ENCODE data around the gene GLRB. TPM values are rescaled to one million over a fixed set of nuclear protein-coding genes. Genes with fewer than 3 reads are reported as not detected.

The GLRB gene
- total RNA-seq, 2 donors from 2014 or later, result 7.9 to 9.7 TPM

- H3K27me3 ChIP-seq (replicated peaks; ENCODE audit: insufficient read depth), result no peaks in the 10 kb centered on the region
- ATAC-seq (ENCODE audit: insufficient number of reproducible peaks, low FRiP score, low read depth) (no peak), DNase-seq (ENCODE audit: low spot score) (no peak)
- H3K9me3 ChIP-seq, result no peaks in the 10 kb centered on the region
- no peaks in the 10 kb centered on the region for H3K4me1 ChIP-seq (ENCODE audit: control insufficient read depth in 1 of 2, low read depth in 2 of 2)
- no peak overlapping the region for H3K27ac ChIP-seq
- H3K4me3 ChIP-seq, result no peak overlapping the region
- no peaks in the 10 kb centered on the region for H3K36me3 ChIP-seq
- TF ChIP-seq, protein P1, sequence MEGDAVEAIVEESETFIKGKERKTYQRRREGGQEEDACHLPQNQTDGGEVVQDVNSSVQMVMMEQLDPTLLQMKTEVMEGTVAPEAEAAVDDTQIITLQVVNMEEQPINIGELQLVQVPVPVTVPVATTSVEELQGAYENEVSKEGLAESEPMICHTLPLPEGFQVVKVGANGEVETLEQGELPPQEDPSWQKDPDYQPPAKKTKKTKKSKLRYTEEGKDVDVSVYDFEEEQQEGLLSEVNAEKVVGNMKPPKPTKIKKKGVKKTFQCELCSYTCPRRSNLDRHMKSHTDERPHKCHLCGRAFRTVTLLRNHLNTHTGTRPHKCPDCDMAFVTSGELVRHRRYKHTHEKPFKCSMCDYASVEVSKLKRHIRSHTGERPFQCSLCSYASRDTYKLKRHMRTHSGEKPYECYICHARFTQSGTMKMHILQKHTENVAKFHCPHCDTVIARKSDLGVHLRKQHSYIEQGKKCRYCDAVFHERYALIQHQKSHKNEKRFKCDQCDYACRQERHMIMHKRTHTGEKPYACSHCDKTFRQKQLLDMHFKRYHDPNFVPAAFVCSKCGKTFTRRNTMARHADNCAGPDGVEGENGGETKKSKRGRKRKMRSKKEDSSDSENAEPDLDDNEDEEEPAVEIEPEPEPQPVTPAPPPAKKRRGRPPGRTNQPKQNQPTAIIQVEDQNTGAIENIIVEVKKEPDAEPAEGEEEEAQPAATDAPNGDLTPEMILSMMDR (IDR thresholded peaks at IDR 0.05), result no peak
Observed at GRCh38 chr4:157096439-157096838, 20.5 kb downstream of the GLRB start.

- TF ChIP-seq, protein P1 (IDR thresholded peaks at IDR 0.05), result no peak
- ATAC-seq (ENCODE audit: insufficient number of reproducible peaks, low FRiP score, low read depth) (no peak), DNase-seq (ENCODE audit: low spot score) (no peak)
- Histone ChIP-seq H3K27me3 (replicated peaks; ENCODE audit: insufficient read depth) (no peaks in the 10 kb centered on the region), H3K4me1 (ENCODE audit: control insufficient read depth in 1 of 2, low read depth in 2 of 2) (no peaks in the 10 kb centered on the region), H3K36me3 (no peaks in the 10 kb centered on the region), H3K9me3 (no peaks in the 10 kb centered on the region), H3K27ac (no peak overlapping the region), H3K4me3 (no peak overlapping the region)
Observed at GRCh38 chr4:157099506-157099905, 23.6 kb downstream of the GLRB start.

DNA sequence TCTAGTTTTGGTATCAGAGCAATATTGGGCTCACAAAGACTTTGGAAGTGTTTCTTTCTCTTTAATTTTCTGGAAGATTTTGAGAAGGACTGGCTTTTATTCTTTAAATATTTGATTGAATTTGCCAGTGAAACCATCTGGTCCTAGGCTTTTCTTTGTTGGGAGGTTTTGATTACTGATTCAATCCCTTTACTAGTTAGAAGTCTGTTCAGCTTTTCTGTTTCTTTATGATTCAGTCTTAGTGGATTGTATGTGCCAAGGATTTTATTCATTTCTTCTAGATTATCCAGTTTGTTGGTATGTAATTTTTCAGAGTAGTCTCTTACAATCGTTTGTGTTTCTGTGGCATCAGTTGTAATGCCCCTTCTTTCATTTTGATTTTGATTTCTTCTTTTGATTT lies 28.6 kb downstream of the GLRB start:
- no peaks in the 10 kb centered on the region for H3K27me3 ChIP-seq (replicated peaks; ENCODE audit: insufficient read depth)
- no peak overlapping the region for H3K27ac ChIP-seq
- H3K36me3 ChIP-seq, result no peaks in the 10 kb centered on the region
- ATAC-seq (ENCODE audit: insufficient number of reproducible peaks, low FRiP score, low read depth), result no peak
- H3K4me3 ChIP-seq, result no peak overlapping the region
- DNase-seq (ENCODE audit: low spot score), result no peak
- H3K4me1 ChIP-seq (ENCODE audit: control insufficient read depth in 1 of 2, low read depth in 2 of 2), result no peaks in the 10 kb centered on the region
- peaks cover 5% of the 10 kb centered on the region for H3K9me3 ChIP-seq
- TF ChIP-seq, protein P1 (IDR thresholded peaks at IDR 0.05), result no peak

- TF ChIP-seq, protein P1 (IDR thresholded peaks at IDR 0.05), result no peak
- ATAC-seq (ENCODE audit: insufficient number of reproducible peaks, low FRiP score, low read depth) (no peak), DNase-seq (ENCODE audit: low spot score) (no peak)
- Histone ChIP-seq H3K9me3 (no peaks in the 10 kb centered on the region), H3K4me1 (ENCODE audit: control insufficient read depth in 1 of 2, low read depth in 2 of 2) (peaks cover 0 to 8% of the 10 kb centered on the region in 2 donors), H3K4me3 (no peak overlapping the region), H3K36me3 (no peaks in the 10 kb centered on the region), H3K27me3 (replicated peaks; ENCODE audit: insufficient read depth) (no peaks in the 10 kb centered on the region), H3K27ac (no peak overlapping the region)
Observed at GRCh38 chr4:157114671-157115070, 38.7 kb downstream of the GLRB start.

DNA sequence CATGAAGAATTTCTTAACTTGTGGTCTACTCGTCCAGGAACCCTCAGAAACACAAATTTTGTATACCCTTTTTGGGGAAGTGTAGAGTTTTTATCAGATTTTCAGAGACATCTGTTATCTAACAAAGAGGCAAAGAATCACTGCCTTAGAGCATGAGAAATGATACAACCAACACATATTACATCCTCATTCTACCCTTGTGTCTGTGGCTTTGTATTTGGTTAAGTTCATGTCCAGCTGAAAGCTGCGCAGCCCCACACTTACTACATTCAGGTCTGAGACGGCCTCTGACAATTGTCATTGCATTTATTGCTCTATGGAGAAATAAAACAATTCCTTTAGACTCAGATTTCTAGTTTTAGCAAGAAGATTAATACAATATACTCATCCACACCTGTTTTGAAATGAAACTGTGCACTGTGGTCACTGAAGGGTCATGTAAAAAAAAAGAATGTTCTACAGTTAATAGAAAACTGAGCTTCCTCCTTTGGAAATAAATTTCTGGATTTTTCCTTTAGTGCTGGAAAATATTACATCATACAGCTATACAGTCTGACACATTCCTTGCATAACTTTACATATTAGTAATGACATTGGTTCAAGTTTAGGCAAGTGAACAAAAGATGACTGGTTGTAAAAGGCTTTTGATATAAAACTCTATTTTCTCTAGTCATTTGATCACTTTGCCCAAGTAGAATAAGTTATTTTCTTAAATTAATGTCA lies 39.8 kb downstream of the GLRB start:
- no peak for DNase-seq (ENCODE audit: low spot score)
- Histone ChIP-seq H3K4me1 (ENCODE audit: control insufficient read depth in 1 of 2, low read depth in 2 of 2) (peaks cover 0 to 8% of the 10 kb centered on the region in 2 donors), H3K4me3 (no peak overlapping the region), H3K27me3 (replicated peaks; ENCODE audit: insufficient read depth) (no peaks in the 10 kb centered on the region), H3K27ac (no peak overlapping the region), H3K36me3 (no peaks in the 10 kb centered on the region), H3K9me3 (no peaks in the 10 kb centered on the region)
- TF ChIP-seq, protein P1 (IDR thresholded peaks at IDR 0.05), result no peak
- ATAC-seq (ENCODE audit: insufficient number of reproducible peaks, low FRiP score, low read depth), result no peak

All from thoracic aorta (tissue), 2 donors.